GM18517 (cell line): ENCODE results near the gene TMEM150A.
"Not testable (repeated sequence)": the region's sequence is repeated elsewhere in the genome, so short reads cannot be mapped to it uniquely, and the experiment has no call there.

ENCODE experiments used
- ATAC-seq: cut with Tn5 transposase; IDR thresholded peaks from one replicate; pipeline ENCODE4 v1.9.1; 2021; ENCODE audit warnings: mild to moderate bottlenecking, moderate library complexity; ENCODE audit not compliant: unreplicated experiment

The TMEM150A gene

DNA sequence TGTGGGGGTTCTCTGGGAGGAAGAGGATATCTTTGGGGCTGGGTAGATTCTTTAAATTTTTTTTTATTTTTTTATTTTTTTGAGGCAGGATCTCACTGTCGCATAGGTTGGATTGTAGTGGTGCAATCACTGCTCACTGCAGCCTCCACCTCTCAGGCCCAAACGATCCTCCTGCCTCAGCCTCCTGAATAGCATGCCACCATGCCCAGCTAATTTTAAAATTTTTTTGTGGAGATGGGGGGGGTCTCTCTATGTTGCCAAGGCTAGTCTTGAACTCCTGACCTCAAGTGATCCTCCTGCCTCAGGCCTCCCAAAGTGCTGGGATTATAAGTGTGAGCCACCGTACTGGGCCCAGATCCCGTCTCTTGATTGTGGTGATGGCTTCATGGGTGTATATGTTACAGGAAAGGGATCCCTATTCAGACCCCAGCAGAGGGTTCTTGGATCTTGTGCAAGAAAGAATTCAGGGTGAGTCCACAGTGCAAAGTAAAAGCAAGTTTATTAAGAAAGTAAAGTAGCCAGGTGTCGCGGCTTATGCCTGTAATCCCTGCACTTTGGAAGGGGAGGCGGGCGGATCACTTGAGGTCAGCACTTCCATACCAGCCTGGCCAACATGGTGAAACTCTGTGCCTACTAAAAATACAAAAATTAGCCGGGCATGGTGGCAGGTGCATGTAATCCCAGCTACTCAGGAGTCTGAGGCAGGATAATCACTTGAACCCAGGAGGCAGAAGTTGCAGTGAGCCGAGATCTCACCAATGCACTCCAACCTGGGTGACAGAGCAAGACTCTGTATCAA lies 11.4 kb upstream of the TMEM150A start:
- no peak for ATAC-seq

DNA sequence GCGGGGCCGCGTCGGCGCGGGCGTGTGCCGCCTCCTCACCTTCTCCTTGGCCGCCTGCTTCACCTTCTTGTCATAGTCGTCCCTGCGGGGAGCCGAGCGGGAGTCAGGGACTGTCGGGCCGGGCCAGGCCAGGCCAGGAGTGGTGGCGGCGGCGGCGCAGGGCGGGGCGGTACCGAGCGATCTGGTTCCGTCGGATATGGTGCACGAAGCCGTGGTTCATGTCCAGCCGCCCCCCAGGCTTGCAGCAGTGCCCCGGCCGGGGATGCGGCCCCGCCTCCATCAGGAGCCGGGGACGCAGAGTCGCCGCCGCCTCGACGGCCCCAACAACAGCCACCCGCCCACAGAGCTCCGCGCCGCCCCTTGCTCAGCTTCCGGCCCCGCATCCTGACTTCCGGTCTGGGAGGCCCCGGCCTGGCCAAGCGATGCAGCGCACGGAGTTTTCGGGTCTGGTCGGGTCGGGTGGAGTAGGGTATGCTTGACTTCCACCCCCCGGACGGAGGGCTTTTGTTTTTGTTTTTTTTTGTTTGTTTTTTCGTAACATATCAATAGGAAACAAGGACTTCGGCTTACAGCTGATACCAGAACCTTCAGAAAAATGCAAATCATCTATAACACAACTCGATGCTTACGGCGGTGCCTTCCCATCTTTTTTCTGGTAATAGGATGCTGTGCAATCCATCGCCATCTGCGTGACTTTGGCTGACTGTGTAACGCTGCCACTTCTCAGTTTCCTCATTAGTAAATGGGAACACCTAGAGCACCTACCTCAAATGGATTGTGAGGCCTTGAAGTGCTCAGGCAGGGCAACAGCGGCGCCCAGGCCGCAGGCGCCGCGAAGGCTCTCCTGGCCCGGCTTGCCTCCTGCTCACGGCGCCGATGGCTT lies 9.4 kb upstream of the TMEM150A start, which contains the start of gene C2orf68:
Gene C2orf68, minus strand, starts transcription at position 362 of the 883 bp plus-strand sequence. Its CDS starts 82 bp downstream, at position 280.
- ATAC-seq: peak; percentile 62

DNA sequence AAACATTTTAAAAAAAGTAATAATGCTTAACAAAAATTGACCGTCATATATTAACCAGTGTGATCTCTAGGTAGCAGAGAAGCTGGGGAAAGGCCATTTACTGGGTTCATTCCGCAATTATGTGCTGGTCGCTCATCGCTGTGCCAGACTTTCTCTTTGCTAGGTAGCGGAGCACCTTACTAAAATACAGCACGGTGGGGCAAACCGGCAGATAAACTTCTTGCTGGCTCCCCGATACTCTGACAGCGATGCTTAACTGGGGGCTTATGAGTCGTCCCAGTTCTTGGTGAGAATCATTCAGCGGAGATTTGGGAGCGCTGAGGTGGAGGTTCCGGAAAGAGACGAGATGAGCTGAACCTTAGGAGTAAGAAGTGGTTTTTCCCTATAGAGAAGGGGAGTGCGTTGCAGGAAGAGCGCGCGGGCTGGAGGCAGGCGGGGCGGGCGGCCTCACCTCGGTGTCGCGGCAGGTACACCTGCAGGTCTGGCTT lies 8.8 kb upstream of the TMEM150A start:
- ATAC-seq: no peak

DNA sequence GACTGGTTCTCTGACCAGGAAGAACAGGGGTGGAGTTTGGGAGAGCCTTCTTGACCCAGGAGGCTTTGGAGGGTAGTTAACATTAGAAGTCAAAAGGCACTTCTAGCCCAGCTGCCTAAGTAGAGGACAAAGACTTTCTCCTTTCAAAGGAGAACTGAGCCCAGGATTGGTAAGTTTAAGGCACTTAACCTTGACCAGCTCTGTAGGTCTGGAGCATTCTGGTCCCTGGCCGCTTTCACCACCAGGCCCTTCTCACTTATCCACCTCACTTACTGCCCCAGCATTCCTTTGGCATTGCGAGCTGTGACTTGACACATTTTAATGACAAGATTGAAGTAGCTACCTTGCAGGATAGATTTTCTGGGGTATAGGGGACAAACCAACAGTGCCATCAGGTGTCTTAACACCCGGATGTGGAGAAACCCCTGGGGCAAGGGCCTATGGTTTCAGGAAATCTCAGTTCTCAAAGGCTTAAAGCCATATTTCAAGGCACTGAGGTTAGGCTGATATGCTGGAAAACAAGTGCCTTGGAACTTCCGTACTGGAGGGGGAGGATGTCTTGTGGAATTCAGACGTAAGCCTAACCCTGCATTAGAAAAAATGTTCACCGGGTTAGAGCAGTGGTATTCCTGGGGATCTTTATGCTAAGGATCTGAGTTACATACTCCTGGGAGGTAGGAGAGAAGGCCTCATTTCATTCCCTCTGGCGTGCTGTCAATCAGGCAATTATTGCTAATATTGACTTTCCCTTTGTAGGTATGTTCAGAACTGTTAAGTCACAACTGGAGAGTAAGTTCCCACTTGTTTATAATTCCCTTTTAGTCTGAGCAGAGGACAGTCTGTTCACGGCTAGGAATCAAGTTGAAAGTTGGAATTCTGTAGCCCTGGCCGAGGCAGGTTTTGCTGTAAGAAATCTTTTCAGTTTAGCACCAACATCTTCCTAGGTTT lies 5.0 kb upstream of the TMEM150A start:
- no peak for ATAC-seq

DNA sequence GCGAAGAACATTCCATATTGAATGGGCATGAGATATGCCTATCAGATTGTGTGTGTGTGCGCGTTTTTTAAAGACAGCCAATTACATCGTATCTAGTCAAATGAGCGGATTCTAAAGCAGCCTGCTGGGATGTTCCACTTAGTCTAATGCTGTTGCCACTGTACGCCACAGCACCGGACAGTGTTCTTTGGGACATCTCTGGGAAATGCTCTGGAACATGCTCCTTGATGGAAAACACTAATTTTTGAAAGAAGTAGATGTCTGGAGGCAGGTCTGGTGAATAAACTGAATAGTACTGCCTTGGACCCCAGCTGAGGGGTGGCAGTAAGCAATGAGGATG lies 3.6 kb upstream of the TMEM150A start:
- no peak for ATAC-seq

DNA sequence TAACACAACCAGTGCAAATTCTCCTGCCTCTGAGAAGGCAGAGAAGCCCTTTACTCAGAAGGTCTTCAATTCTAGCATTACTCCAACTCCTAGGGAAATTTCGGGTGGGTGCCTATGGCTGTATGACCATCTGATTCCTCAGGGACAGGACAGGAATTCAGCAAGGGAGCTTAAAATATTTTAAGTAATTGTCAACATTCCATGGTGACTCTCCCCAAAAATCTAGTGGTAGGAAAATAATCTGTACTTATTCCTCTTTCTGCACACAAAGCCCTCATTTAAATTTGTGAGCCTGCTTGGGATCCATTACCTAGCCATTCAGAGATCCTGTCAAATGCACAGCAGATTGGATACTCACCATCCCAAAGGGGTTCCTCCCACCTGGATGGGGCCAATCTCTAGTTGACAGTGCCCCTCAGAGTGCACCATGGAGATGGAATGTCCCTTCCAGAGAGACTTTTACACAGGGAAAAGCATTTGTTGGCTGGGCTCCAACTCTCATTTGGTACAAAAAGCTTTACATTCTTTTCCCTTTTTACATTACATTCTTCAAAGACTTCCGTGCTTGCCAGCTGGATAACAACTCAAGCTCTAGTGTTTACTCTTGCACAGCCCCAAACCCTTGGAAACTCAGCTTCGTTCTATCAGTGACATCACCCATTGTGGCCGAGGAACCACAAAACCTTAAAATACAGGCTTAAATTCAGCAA lies 3.1 kb upstream of the TMEM150A start:
- no peak for ATAC-seq

DNA sequence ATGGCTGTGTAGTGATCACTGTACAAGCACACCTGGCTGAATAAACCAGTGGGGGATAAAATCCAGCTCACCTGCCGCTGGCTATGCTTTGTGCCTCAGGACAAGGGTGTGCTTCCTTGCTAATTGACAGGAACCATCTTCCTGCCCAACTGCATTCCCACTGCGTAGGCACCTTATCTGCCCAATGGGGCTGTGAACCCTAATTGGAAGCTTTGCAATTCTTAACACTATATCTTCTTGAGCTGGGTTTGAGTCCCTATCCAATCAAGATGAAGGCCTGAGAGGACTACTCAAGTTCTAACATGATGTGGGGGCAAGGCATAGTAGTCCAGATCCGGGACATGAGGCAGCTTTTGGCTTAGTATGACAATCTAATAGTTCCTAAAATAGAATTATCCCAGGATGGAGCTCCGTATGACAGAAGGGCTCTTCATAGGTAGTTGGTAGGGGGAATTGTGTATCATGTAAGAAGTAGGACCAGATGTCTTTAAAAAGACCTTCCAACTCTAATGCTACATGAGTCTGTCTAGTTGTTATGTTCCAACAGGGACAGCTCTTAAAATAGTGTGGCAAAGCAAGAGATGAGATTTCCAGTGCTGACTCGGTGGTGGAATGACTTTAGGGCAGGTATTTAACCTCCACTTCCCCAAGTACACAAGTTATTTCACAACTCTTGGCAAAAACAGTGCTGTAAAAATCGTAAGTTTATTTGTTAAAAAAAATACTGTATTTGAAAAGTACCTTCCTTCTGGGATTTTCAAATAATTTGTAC lies 2.3 kb upstream of the TMEM150A start:
- no peak for ATAC-seq

DNA sequence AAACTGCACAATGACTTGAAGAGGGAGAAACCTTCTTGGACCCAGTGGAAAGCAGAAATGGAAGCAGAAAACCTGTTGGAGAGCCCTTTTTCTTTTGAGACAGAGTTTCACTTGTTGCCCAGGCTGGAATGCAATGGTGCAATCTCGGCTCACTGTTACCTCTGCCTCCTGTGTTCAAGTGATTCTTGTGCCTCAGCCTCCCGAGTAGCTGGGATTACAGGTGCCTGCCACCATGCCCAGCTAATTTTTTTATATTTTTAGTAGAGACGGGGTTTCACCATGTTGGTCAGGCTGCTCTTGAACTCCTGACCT lies 1.6 kb upstream of the TMEM150A start:
- not testable (repeated sequence) for ATAC-seq

DNA sequence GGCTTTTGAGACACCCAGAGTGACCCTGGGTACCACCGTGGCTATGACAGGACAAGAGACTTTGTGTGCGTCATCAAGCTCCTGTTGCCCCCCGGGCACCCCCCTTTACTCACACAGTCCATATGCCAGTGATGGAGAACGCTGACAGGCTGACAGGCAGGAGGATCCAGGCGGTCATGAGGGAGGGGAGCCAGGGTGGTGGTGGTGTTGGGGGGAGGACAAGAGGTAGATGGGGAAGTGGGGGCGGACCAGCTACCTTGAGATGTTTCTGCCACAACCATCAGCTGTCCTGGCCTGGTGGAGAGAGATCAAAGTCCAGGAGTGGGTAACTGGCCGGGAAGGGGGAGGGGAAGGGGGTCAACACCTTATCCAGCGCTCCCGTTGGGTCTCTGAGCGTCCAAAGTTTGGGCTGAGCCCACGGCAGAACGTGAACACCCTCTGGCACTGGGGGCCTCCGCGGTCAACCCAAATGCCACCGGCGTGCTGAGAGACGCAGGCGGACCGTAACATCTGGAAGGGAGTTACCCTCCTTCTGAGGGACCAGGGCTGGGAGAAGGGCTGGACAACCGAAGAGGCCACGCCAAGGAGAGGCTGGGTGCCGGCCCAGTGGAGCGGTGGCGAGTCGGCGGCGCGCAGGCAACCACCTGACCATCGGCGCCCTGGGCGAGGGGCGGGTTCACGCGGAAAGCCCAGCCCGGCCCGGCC lies 575 bp downstream of the TMEM150A start:
- ATAC-seq: peak; percentile 45

DNA sequence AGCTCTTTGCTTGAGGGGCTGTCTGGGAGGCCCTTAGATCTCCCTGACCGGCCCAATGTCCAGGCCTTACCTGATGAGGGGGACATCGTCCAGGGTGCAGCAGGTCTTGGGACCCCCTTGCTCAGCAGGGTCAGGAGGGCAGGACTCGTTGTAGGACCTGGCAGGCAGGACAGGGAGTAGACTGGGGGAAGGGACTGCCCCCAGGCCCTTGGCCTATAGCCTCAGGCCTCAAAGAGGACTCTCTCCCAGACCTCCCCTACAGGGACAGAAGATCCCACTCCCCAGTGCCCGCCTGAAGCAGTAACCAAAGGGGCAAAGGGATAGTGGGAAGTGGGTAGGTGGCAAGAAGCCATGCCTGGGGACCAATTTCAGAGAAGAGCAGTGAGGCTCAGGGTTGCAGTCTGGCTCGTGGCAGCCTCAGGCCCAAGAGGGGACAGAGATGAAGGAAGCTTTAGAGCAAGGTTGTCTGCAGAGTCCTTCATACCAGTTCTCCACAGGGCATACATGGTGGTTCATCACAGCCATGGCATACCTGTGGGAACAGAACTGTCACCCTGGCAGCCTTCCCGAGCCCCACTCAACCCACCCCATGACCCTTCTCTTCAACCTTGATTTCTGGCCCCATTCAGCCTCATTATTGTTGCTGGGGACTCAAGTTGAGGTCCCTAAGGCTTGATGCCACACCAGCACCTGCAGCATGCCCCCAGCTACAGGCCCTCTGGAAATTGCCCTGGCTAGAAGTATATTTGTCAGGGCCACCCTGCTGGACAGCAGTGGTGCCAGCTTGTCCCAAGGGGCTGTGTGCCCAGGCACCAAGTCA lies 1.3 kb downstream of the TMEM150A start:
- no peak for ATAC-seq

DNA sequence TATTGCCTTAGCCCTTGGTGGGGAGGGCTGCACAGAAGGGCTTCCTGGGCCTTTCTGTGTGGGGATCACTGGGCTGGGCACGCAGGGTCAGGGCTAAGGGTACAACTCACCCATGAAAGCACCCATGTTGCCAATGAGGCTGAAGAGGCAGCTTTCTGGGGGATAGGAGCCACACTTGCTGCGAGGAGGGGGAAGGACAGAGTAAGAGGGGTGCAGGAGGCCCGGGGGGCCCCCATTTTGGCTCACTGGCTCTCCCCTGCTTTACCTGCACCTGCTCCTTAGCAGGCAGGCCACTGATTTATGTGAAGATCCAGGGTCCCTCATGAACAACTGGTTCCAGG lies 2.3 kb downstream of the TMEM150A start:
- no peak for ATAC-seq

DNA sequence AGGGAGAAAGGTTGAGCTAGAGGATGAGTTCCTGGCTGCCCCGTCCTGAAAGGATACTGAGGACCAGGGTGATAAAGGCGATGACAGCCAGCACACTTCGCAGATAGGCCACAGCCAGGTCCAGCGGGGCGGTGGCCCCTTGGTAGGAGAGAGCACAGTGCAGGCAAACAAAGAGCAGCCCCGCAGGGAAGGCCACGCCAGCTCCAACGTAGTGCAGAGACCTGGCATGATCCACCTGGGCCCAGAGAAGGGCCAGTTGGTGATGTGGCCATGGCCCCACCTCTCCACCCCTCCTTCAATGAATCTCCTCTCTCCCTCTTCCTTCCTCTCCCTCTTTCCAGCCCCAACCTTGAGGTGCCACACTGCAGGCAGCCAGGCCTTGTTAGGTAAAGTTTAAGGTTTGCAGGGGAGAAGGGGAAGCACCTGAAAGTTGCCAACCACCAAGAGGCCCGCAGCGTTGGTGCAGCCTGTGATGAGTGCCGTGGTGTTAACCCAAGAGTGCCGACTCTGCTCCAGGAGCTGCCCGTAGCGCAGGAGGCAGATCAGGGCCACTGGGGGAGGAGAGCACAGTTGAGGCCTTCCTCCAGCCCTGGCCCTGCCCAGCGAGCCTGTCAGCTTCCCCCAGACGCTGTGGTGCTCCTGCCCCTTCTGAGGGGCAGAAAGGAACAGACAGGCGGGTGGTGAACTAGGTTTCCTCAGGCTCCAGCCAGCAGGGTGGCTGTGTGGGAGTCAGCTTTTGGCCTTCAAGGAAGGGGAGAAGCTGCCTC lies 2.8 kb downstream of the TMEM150A start:
- ATAC-seq: no peak

DNA sequence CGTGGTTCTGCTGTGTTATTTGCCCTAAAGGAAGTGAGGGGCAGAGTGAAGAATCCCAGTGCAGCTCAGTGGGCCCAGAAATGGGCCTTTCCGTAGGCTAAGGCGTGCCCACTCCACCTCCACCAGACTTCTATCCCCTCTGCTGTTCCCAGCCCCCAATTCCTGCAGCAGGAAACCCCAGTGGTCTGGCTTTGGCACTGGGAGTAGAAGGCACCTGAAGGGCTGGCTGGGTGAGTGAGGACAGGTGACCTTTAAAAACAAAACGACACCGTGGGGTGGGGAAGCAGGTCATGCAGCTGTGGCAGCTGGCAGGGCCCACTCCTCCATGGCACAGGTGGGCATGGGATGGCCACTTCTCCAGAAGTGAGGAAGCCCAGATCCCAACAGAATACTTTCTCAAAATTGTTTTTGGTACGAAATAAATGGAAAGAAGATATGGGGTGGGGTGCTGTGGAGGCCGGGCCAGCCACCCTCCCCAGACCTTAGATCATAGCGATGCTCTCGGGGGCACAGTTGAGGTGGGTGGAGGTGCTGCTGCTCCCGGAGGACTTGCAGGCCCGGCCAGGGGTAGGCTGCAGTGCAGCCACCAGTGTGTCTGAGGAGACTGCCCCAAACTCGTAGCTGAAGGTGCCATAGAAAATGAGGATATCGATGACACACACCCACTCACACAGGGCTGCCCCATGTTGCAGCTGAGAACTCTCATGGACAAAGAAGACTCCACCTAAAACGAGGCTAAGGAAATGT lies 3.7 kb downstream of the TMEM150A start:
- ATAC-seq: no peak

DNA sequence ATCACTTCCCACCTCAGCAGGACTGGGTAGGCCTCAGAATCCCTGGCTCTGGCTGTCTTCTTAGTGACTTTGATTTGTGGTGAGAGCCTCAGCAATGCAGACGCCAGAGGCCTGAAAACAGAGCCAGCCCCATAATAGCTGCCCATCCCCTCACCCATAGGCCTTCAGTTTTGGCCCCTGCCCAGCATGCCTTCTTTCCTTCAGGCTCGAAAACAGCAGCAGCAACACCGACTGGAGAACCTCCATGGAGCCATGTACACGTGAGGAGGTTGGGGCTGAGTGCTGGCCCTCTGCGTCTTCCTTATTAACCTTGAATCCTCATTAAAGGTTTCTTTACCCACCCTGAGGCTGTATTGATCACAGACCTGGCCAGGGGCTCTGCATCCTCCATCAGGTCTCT lies 5.3 kb downstream of the TMEM150A start:
- ATAC-seq: no peak

DNA sequence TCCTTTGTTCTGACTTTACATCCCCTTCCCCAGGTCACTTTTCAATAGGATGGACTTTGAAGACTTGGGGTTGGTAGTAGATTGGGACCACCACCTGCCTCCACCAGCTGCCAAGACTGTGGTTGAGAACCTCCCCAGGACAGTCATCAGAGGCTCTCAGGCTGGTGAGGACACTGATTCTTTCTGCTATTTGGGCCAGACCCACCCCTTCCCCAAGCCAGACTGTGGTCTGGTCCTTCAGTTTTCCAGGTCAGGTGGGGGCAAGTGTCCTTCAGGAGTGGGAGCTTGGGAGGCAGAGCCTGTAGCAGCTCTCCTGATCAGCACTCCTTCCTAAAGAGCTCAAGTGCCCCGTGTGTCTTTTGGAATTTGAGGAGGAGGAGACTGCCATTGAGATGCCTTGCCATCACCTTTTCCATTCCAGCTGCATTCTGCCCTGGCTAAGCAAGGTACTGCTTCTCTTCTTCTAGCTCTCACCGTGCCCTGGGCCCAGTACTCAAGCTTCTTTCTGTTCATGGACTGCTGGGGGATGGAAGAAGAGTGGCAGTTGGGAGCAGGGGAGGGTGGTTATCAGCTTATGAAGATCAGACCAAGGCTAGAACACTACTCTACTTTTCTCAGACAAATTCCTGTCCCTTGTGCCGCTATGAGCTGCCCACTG lies 5.9 kb downstream of the TMEM150A start:
- no peak for ATAC-seq

DNA sequence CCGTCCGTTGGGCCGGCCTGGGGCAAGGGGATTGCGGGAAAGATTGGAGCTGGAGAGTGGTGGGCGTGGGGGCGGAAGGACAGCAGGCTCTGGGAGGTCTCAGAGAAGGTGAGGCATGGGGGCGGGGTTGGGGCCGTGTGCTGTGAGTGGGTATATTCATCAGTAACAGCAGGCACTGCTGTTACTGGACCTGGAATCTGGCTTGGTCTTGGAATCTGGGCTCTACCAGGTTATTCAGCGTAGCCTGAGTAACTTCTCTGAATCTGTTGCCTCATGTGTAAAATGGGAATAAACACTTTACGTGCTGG lies 6.5 kb downstream of the TMEM150A start:
- no peak for ATAC-seq
